GM13977 (cell line): ENCODE data around the gene SRGN.

Experiments used
- DNase-seq: peaks from one replicate; pipeline ENCODE4 v3.0.0; 2012; ENCODE audit warnings: low spot score
- in situ Hi-C: fragments of 300-500 bp; cut with MboI; formaldehyde crosslinking; loops from one replicate; pipeline ENCODE4 v1.12.0; 2022; ENCODE audit warnings: low sequenced_read_pairs, low pct_unique_long_range_greater_than_20kb, mixed read lengths, inconsistent platforms; ENCODE audit not compliant: unreplicated experiment
- TF ChIP-seq, protein P1 (sequence below): IDR thresholded peaks from 2 replicates; pipeline ENCODE4 v1.5.1; 2012; ENCODE audit warnings: mild to moderate bottlenecking, control low read depth; ENCODE audit not compliant: insufficient read depth; ENCODE audit errors: extremely low read depth, missing control alignments

The SRGN gene

DNA sequence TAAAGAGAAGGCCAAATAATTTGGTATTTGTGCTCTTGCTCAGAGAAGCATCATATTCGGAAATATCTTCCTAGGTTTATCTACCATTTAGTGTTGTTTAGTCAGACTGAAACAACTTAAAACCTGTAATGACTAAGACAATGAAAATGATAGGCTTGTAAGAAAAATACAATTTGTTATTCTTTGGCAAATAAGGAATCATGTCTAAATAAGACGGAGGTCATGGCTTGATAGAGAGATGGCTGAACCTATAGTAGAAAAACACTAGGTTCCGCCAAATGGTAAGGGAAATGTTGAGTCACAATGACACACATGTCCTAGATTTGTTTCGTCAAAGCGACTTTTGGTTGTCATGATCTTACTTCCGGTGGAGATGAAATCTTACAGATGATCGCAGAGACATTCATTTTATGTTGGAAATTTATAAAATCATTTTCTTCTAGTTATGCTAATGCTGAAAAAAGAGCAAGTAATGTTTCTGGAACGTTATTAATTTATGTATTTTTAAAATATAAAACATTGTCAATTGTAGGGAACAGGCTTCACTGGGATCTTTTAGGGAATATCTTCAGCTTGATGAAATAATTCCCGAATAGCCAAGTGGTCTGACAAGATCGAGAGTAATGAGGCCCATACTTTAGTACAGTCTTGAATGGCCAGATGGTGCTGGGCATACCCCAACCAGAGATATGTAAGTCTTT is 1.0 kb downstream of the SRGN start:
- in situ Hi-C loops: no loop called here
- TF ChIP-seq, protein P1, sequence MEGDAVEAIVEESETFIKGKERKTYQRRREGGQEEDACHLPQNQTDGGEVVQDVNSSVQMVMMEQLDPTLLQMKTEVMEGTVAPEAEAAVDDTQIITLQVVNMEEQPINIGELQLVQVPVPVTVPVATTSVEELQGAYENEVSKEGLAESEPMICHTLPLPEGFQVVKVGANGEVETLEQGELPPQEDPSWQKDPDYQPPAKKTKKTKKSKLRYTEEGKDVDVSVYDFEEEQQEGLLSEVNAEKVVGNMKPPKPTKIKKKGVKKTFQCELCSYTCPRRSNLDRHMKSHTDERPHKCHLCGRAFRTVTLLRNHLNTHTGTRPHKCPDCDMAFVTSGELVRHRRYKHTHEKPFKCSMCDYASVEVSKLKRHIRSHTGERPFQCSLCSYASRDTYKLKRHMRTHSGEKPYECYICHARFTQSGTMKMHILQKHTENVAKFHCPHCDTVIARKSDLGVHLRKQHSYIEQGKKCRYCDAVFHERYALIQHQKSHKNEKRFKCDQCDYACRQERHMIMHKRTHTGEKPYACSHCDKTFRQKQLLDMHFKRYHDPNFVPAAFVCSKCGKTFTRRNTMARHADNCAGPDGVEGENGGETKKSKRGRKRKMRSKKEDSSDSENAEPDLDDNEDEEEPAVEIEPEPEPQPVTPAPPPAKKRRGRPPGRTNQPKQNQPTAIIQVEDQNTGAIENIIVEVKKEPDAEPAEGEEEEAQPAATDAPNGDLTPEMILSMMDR: no peak
- peak; percentile 52 for DNase-seq

DNA sequence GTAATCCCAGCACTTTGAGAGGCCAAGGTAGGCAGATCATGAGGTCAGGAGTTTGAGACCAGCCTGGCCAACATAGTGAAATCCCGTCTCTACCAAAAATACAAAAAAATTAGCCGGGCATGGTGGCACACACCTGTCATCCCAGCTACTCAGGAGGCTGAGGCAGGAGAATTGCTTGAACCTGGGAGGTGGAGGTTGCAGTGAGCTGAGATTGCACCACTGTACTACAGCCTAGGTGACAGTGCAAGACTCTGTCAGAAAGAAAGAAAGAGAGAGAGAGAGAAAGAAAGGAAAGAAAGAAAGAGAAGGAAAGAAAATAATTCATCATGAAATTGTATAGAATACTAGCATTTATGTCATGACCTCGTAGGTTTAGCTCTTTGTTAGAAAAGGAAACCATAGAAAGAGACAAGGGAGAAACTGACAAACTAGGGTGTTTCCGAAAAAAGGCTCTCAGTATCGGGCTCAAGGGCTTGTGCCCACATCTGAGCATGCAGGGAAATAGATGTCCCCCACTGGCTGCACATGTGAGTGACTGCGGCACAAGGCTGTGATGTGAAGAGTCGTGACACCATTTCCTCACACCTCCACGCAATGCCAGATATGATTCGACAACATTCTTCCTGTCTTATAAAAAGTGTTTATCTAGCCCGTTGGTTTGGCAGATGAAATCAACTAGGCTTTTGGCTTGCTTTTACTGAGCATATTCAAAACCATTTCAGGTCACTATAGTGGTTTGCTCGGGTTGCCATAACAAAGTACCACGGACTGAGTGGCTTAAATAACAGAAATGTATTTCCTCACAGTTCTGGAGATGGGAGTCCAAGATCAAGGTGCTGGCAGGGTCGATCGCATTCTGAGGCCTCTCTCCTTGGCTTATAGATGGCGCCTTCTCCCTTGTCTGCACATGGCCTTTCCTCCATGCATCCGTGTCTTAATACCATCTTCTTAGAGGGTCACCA is 2.0 kb downstream of the SRGN start:
- in situ Hi-C loops: loop anchor here (5.0 kb wide), 1 partner anchor 83 kb away; no protein-coding TSS in a partner anchor
- DNase-seq: peak; percentile 34
- TF ChIP-seq, protein P1: no peak

DNA sequence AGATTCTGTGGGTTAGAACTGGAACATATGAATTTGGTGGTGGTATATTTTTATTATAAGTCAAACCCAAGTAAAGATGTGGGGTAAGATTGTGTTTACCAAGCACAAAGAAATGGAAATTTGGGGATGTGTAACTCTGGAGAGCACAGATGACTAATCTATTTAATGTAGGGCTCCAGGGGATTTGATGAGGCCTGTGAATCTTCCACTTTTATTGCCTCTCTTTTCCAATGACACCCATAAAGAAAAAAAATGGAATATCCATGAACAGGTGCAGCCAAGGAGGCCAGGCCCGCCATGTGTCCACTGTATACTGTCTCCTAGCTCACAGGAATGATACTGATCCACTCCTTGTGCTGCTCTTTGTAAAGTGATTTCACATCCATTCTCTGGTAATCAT is 2.8 kb downstream of the SRGN start:
- in situ Hi-C loops: loop anchor here (5.0 kb wide), 1 partner anchor 83 kb away; no protein-coding TSS in a partner anchor
- TF ChIP-seq, protein P1: no peak
- DNase-seq: no peak

DNA sequence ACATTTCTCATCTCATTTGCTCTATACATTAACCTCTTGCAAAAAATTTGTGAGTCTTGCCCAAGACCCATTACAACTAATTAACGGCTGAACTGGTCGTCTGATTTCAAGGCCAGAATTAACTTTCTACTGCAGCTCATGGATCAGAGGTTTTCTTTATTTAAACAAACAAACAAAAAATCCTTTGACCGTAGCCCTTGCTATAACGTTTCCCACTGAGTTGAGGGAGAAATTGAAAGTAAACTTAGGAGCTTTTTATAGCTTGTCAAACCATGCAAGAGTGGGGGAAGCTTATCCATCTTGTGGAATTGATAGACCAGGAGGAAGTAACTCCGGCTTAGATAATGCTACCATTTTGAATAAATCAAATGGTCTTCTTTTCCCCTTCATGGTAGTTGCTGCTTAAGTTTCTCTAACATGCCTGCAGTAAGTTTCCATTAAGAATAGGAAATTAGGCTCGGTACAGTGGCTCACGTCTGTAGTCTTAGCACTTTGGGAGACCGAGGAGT is 3.3 kb downstream of the SRGN start:
- TF ChIP-seq, protein P1: no peak
- in situ Hi-C loops: loop anchor here (5.0 kb wide), 1 partner anchor 84 kb away; no protein-coding TSS in a partner anchor
- no peak for DNase-seq

DNA sequence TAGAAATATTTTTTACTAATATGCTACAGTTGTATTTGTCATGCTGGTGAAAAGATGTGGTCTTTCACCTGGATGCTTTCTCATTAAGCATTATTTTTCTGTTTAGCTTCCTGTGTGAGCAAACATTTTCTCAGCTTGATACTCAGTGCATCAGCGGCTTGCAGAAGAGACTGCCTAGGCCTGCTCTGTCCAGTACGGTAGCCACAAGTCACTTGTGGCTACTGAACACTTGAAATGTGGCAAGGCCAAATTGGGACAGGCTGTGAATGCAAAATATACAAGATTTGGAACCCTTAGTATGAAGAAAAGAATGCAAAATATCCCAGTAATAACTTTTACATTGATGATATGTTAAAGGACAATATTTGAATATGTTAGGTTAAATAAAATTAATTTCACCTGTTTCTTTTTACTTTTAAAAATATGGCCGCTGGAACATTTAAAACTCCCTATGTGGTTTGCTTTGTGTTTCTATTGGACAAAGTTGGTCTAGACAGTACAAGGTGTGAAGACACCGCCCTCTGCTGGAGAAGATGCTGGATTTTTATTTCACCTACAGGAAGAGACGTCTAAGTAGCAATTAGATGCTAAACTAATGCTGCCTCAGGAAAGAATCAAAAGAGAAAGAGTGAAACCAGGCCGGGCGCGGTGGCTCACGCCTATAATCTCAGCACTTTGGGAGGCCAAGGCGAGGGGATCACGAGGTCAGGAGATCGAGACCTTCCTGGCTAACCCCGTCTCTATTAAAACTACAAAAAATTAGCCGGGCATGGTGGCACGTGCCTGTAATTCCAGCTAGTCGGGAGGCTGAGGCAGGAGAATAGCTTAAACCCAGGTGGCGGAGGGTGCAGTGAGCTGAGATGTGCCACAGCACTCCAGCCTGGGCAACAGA is 5.3 kb downstream of the SRGN start:
- in situ Hi-C loops: loop anchor here (5.0 kb wide), 1 partner anchor 86 kb away; no protein-coding TSS in a partner anchor
- TF ChIP-seq, protein P1: peak; percentile 62
- peak; percentile 59 for DNase-seq

DNA sequence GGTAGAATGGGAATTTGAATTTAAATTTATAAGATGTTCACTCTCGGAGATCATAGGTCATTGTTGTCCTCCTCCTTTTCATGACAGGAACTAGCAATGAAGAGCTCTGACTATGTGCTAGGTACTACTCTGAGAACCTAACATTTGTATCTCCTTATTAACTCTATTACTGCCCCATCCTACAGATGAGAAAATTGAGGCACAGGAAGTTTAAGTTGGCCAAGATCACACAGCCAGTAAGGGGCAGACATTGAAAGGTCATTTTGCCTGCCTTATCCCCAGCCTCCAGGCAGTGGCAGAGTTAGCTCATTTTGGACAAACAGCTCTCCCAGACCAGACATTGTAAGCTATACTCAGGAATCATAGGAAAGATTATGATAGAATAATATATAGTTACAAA is 6.0 kb downstream of the SRGN start:
- TF ChIP-seq, protein P1: no peak
- no peak for DNase-seq

More for the DNA sequence above, 6.0 kb downstream of the SRGN start:
- in situ Hi-C loops: loop anchor here (5.0 kb wide), 1 partner anchor 87 kb away; no protein-coding TSS in a partner anchor
